ENCODE data around the gene SHE. TPM values are rescaled to one million over a fixed set of nuclear protein-coding genes. Genes with fewer than 3 reads are reported as not detected.

Gene SHE
- total and polyA plus RNA-seq, 10 of the 15 experiments (the other 5 are each of a cell fraction or from before 2014, with no cell fraction given): under 0.01 to 0.05 (median 0.03) TPM; not detected in 3

Other genes with a start within 250 kb of the SHE start
Only the 7 nearest of the 8 such genes appear.
- gene AQP10, start 181.3 kb downstream of the SHE start, total RNA-seq (2014; rRNA removed): not detected in 2 replicates
- gene AQP10, start 181.3 kb downstream of the SHE start, total RNA-seq (2014; rRNA removed; fragmentation: Illumina TruSeq; extraction: Trizol): not detected in 2 replicates
- gene AQP10, start 181.3 kb downstream of the SHE start, total RNA-seq (2021): not detected in 2 replicates
- gene AQP10, start 181.3 kb downstream of the SHE start, polyA plus RNA-seq (2011; rRNA removed): not detected in 2 replicates
- gene AQP10, start 181.3 kb downstream of the SHE start, polyA plus RNA-seq (2014; fragmentation: Illumina TruSeq; extraction: Trizol): not detected in 2 replicates
- not detected for gene AQP10, start 181.3 kb downstream of the SHE start, polyA plus RNA-seq (2014; fragmentation: Nextera tagmentation; extraction: Ambion mirVana)
- not detected in 2 replicates for gene AQP10, start 181.3 kb downstream of the SHE start, polyA plus RNA-seq (2014; rRNA removed)
- gene AQP10, start 181.3 kb downstream of the SHE start, polyA plus RNA-seq (2016; fragmentation: Nextera tagmentation; extraction: Ambion mirVana): not detected
- gene ATP8B2, start 176.9 kb downstream of the SHE start, total RNA-seq (2014; rRNA removed): 51.1 and 61.8 TPM in 2 replicates
- gene ATP8B2, start 176.9 kb downstream of the SHE start, total RNA-seq (2014; rRNA removed; fragmentation: Illumina TruSeq; extraction: Trizol): 20.1 and 21.2 TPM in 2 replicates
- 37.1 and 39.7 TPM in 2 replicates for gene ATP8B2, start 176.9 kb downstream of the SHE start, total RNA-seq (2021)
- gene ATP8B2, start 176.9 kb downstream of the SHE start, polyA plus RNA-seq (2011; rRNA removed): 4.5 and 6.1 TPM in 2 replicates
- 15.2 and 20.2 TPM in 2 replicates for gene ATP8B2, start 176.9 kb downstream of the SHE start, polyA plus RNA-seq (2014; fragmentation: Illumina TruSeq; extraction: Trizol)
- gene ATP8B2, start 176.9 kb downstream of the SHE start, polyA plus RNA-seq (2014; fragmentation: Nextera tagmentation; extraction: Ambion mirVana): under 1 TPM; 0.44 to 0.82 TPM
- 38.8 and 51.7 TPM in 2 replicates for gene ATP8B2, start 176.9 kb downstream of the SHE start, polyA plus RNA-seq (2014; rRNA removed)
- 1 to 10 TPM; 7.8 to 9.7 TPM for gene ATP8B2, start 176.9 kb downstream of the SHE start, polyA plus RNA-seq (2016; fragmentation: Nextera tagmentation; extraction: Ambion mirVana)
- 29.3 and 31.9 TPM in 2 replicates for gene IL6R, start 97.1 kb downstream of the SHE start, total RNA-seq (2014; rRNA removed)
- gene IL6R, start 97.1 kb downstream of the SHE start, total RNA-seq (2014; rRNA removed; fragmentation: Illumina TruSeq; extraction: Trizol): 17.4 and 18.2 TPM in 2 replicates
- 37.7 and 43.4 TPM in 2 replicates for gene IL6R, start 97.1 kb downstream of the SHE start, total RNA-seq (2021)
- 4.0 and 6.1 TPM in 2 replicates for gene IL6R, start 97.1 kb downstream of the SHE start, polyA plus RNA-seq (2011; rRNA removed)
- 21.7 and 23.9 TPM in 2 replicates for gene IL6R, start 97.1 kb downstream of the SHE start, polyA plus RNA-seq (2014; fragmentation: Illumina TruSeq; extraction: Trizol)
- gene IL6R, start 97.1 kb downstream of the SHE start, polyA plus RNA-seq (2014; fragmentation: Nextera tagmentation; extraction: Ambion mirVana): 1 to 10 TPM; 1.9 to 3.9 TPM
- gene IL6R, start 97.1 kb downstream of the SHE start, polyA plus RNA-seq (2014; rRNA removed): 34.0 and 45.3 TPM in 2 replicates
- gene IL6R, start 97.1 kb downstream of the SHE start, polyA plus RNA-seq (2016; fragmentation: Nextera tagmentation; extraction: Ambion mirVana): 10 to 100 TPM; 16.5 to 16.8 TPM
- gene TDRD10, start 193 bp downstream of the SHE start, total RNA-seq (2014; rRNA removed): 0.05 TPM in 1 of 2 replicates, not detected in the other
- not detected in 2 replicates for gene TDRD10, start 193 bp downstream of the SHE start, total RNA-seq (2014; rRNA removed; fragmentation: Illumina TruSeq; extraction: Trizol)
- gene TDRD10, start 193 bp downstream of the SHE start, total RNA-seq (2021): not detected in 2 replicates
- gene TDRD10, start 193 bp downstream of the SHE start, polyA plus RNA-seq (2011; rRNA removed): not detected in 2 replicates
- gene TDRD10, start 193 bp downstream of the SHE start, polyA plus RNA-seq (2014; fragmentation: Illumina TruSeq; extraction: Trizol): not detected in 2 replicates
- not detected for gene TDRD10, start 193 bp downstream of the SHE start, polyA plus RNA-seq (2014; fragmentation: Nextera tagmentation; extraction: Ambion mirVana)
- not detected in 2 replicates for gene TDRD10, start 193 bp downstream of the SHE start, polyA plus RNA-seq (2014; rRNA removed)
- gene TDRD10, start 193 bp downstream of the SHE start, polyA plus RNA-seq (2016; fragmentation: Nextera tagmentation; extraction: Ambion mirVana): not detected
- gene UBE2Q1, start 56.2 kb upstream of the SHE start, total RNA-seq (2014; rRNA removed): 30.3 and 33.6 TPM in 2 replicates
- 34.8 and 40.0 TPM in 2 replicates for gene UBE2Q1, start 56.2 kb upstream of the SHE start, total RNA-seq (2014; rRNA removed; fragmentation: Illumina TruSeq; extraction: Trizol)
- gene UBE2Q1, start 56.2 kb upstream of the SHE start, total RNA-seq (2021): 79.1 and 82.6 TPM in 2 replicates
- 23.5 and 25.1 TPM in 2 replicates for gene UBE2Q1, start 56.2 kb upstream of the SHE start, polyA plus RNA-seq (2011; rRNA removed)
- 63.9 and 75.3 TPM in 2 replicates for gene UBE2Q1, start 56.2 kb upstream of the SHE start, polyA plus RNA-seq (2014; fragmentation: Illumina TruSeq; extraction: Trizol)
- 10 to 100 TPM; 11.0 to 20.3 TPM for gene UBE2Q1, start 56.2 kb upstream of the SHE start, polyA plus RNA-seq (2014; fragmentation: Nextera tagmentation; extraction: Ambion mirVana)
- gene UBE2Q1, start 56.2 kb upstream of the SHE start, polyA plus RNA-seq (2014; rRNA removed): 24.7 and 27.0 TPM in 2 replicates
- gene UBE2Q1, start 56.2 kb upstream of the SHE start, polyA plus RNA-seq (2016; fragmentation: Nextera tagmentation; extraction: Ambion mirVana): 1 to 10 TPM; 3.9 to 4.3 TPM
- not detected in 2 replicates for gene CHRNB2, start 65.4 kb upstream of the SHE start, total RNA-seq (2014; rRNA removed)
- gene CHRNB2, start 65.4 kb upstream of the SHE start, total RNA-seq (2014; rRNA removed; fragmentation: Illumina TruSeq; extraction: Trizol): not detected in 2 replicates
- gene CHRNB2, start 65.4 kb upstream of the SHE start, total RNA-seq (2021): 0.03 TPM in 1 of 2 replicates, not detected in the other
- not detected in 2 replicates for gene CHRNB2, start 65.4 kb upstream of the SHE start, polyA plus RNA-seq (2011; rRNA removed)
- 0.03 TPM in 1 of 2 replicates, not detected in the other for gene CHRNB2, start 65.4 kb upstream of the SHE start, polyA plus RNA-seq (2014; fragmentation: Illumina TruSeq; extraction: Trizol)
- gene CHRNB2, start 65.4 kb upstream of the SHE start, polyA plus RNA-seq (2014; fragmentation: Nextera tagmentation; extraction: Ambion mirVana): not detected
- gene CHRNB2, start 65.4 kb upstream of the SHE start, polyA plus RNA-seq (2014; rRNA removed): 0.01 and 0.04 TPM in 2 replicates
- under 1 TPM in 1 of 2 experiments, not detected in 1; 0.11 TPM for gene CHRNB2, start 65.4 kb upstream of the SHE start, polyA plus RNA-seq (2016; fragmentation: Nextera tagmentation; extraction: Ambion mirVana)
- 177 and 189 TPM in 2 replicates for gene ADAR, start 105.8 kb upstream of the SHE start, total RNA-seq (2014; rRNA removed)
- gene ADAR, start 105.8 kb upstream of the SHE start, total RNA-seq (2014; rRNA removed; fragmentation: Illumina TruSeq; extraction: Trizol): 174 and 179 TPM in 2 replicates
- gene ADAR, start 105.8 kb upstream of the SHE start, total RNA-seq (2021): 283 and 292 TPM in 2 replicates
- gene ADAR, start 105.8 kb upstream of the SHE start, polyA plus RNA-seq (2011; rRNA removed): 369 and 413 TPM in 2 replicates
- gene ADAR, start 105.8 kb upstream of the SHE start, polyA plus RNA-seq (2014; fragmentation: Illumina TruSeq; extraction: Trizol): 213 and 235 TPM in 2 replicates
- gene ADAR, start 105.8 kb upstream of the SHE start, polyA plus RNA-seq (2014; fragmentation: Nextera tagmentation; extraction: Ambion mirVana): 100 to 1,000 TPM in 1 of 2 experiments, 10 to 100 TPM in 1; 55.5 to 105 TPM
- gene ADAR, start 105.8 kb upstream of the SHE start, polyA plus RNA-seq (2014; rRNA removed): 172 and 180 TPM in 2 replicates
- 100 to 1,000 TPM; 160 to 169 TPM for gene ADAR, start 105.8 kb upstream of the SHE start, polyA plus RNA-seq (2016; fragmentation: Nextera tagmentation; extraction: Ambion mirVana)

All from GM12878 (cell line).